SU-DHL-6 (cell line): Measurements from ENCODE around the gene MSH3.

Source experiments
- EZH2phosphoT487 ChIP-seq: fragments of 200-600 bp; sonication (generic), shearing (Covaris generic); conservative IDR thresholded peaks from 2 replicates; pipeline ENCODE4 v1.6.1; 2018; ENCODE audit warnings: mild to moderate bottlenecking, antibody characterized with exemption, low read length, moderate library complexity, mixed read lengths
- TF ChIP-seq, protein P1 (sequence below): fragments of 200-600 bp; sonication (generic); IDR thresholded peaks from one replicate; pipeline ENCODE4 v1.5.1; 2017; ENCODE audit warnings: antibody characterized with exemption, mild to moderate bottlenecking, low read length, moderate library complexity; ENCODE audit not compliant: insufficient read depth, poor library complexity, severe bottlenecking

- TF ChIP-seq, protein P1, sequence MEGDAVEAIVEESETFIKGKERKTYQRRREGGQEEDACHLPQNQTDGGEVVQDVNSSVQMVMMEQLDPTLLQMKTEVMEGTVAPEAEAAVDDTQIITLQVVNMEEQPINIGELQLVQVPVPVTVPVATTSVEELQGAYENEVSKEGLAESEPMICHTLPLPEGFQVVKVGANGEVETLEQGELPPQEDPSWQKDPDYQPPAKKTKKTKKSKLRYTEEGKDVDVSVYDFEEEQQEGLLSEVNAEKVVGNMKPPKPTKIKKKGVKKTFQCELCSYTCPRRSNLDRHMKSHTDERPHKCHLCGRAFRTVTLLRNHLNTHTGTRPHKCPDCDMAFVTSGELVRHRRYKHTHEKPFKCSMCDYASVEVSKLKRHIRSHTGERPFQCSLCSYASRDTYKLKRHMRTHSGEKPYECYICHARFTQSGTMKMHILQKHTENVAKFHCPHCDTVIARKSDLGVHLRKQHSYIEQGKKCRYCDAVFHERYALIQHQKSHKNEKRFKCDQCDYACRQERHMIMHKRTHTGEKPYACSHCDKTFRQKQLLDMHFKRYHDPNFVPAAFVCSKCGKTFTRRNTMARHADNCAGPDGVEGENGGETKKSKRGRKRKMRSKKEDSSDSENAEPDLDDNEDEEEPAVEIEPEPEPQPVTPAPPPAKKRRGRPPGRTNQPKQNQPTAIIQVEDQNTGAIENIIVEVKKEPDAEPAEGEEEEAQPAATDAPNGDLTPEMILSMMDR = no peak
- TF ChIP-seq EZH2phosphoT487 = no peak
Measured at GRCh38 chr5:80634193-80634592, 20.3 kb upstream of the MSH3 start.
